GM18505 (cell line): Measurements from ENCODE around the gene VPS37D.

Experiments used
- ATAC-seq: cut with Tn5 transposase; IDR thresholded peaks from one replicate; pipeline ENCODE4 v1.9.1; 2021; ENCODE audit not compliant: unreplicated experiment
- POLR2A ChIP-seq: IDR thresholded peaks from 4 replicates; pipeline ENCODE4 v1.6.1; 2011; ENCODE audit warnings: borderline replicate concordance; ENCODE audit not compliant: insufficient read depth, insufficient read length; ENCODE audit errors: extremely low read depth

VPS37D gene

DNA sequence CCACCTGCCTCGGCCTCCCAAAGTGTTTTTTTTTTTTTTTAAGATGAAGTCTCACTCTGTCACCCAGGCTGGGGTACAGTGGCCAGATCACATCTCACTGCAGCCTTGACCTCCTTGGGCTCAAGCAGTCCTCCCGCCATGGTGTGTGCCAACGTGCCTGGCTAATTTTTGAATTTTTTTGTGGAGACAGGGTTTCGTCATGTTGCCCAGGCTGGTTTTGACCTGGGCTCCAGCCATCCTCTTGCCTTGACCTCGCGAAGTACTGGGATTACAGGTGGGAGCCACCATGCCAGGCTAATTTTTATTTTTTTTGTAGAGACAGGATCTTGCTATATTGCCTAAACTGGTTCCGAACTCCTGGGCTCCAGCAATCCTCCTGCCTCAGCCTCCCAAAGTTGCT, 34.3 kb upstream of the VPS37D start:
- TF ChIP-seq POLR2A: no peak
- no peak for ATAC-seq

- TF ChIP-seq POLR2A: no peak
Observed at GRCh38 chr7:73633844-73634243, 33.8 kb upstream of the VPS37D start.

DNA sequence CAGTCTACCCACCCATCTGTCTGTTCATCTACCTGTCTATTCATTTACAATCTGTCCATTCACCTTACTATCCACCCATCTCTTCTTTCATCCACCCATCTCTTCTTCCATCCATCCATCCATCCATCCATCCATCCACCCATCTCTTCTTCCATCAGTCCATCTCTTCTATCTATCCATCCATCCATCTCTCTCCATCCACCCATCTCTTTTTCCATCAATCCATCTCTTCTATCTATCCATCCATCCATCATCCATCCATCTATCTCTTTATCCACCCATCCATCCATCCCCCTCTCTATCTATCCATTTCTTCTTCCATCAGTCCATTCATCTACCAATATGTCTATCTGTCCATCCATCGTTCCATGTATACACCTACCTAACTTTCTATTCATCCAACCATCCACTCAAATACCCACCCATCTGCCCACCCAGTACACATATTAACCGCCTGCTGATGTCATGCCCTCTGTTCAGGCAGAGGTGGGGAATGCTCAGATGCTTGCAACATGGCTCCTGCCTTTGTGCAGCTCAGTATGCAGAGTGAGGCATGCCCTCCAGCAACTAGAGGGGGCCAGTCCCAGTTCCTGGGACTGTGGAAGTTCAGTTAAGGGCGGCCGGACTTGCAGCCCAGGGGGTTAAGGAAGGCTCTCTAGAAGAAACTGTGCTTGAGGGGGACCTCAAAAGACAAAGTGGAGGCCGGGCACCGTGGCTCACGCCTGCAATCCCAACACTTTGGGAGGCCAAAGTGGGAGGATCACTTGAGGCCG, 32.0 kb upstream of the VPS37D start:
- no peak for TF ChIP-seq POLR2A
- no peak for ATAC-seq

More at GRCh38 chr7:73633844-73634243, 33.8 kb upstream of the VPS37D start:
- ATAC-seq: no peak

GRCh38 chr7:73638911-73639310, 28.7 kb upstream of the VPS37D start:
- no peak for ATAC-seq

DNA sequence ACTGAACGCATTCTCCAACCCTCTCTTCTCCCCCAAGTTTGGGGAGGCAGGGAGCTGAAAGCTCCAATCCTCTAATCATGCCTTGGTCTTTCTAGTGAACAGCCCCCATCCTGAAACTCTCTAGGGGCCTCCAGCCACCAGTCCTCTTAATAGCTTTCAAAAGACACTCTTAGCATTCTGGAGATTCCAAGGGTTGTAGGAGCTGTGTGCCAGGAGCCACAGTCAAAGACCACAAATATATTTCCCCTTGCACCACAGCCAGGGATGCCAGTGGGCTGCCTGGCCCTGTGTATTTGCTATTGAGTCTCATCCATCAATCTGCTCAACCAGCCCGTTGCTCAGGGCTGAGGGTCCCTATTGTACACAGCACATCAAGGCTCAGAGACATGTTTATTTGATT, 24.8 kb upstream of the VPS37D start:
- no peak for ATAC-seq
- TF ChIP-seq POLR2A: no peak

More at GRCh38 chr7:73638911-73639310, 28.7 kb upstream of the VPS37D start:
- no peak for TF ChIP-seq POLR2A

DNA sequence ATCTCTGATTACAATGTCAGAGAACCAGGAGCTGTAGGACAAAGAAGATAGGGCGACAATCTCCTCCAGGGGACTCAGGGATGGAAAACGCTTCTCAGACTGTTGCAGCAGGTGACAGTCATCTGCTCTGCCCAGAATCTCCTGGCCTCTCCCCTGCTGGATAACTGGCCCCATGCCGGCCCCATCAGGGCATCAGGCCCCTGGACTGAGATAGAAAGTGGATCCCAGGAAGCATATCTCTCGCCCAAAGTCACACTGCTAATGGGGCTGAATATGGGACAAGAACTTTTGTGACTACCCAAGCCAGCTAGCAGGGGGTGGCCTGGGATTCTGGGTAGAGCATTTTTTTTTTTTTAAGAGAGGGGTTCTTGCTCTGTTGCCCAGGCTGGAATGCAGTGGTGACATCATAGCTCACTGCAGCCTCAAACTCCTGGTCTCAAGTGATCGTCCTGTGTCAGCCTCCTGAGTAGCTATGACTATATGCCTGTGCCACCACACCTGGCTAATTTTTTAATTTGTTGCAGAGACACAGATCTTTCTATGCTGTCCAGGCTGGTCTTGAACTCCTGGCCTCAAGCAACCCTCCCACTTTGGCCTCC, 22.8 kb upstream of the VPS37D start:
- ATAC-seq: no peak
- no peak for TF ChIP-seq POLR2A

DNA sequence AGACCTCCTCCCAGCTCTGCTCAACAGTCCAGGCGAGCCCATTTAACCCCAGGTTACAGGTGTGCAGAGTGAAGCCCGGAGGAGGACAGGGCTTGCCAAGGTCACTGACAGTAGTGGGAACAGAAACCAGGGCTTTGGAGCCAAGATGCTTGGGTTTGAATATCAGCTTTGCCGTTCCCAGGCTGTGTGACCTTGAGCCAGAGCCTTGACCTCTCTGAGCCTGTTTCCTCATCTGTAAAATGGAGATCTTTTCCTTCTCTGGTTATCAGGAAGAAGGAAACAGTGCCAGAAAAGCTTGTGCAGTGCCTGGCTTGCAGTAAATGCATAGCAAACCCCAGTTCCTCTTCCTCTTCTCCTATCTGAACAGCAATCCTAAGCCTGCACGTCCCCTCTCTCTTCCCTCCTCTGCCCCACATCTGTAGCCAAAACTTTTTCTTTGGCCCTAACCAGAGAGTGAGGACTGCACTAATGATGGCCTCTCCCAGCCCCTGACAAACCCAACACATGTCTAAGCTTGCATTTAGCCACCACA, 21.9 kb upstream of the VPS37D start:
- no peak for TF ChIP-seq POLR2A
- no peak for ATAC-seq

DNA sequence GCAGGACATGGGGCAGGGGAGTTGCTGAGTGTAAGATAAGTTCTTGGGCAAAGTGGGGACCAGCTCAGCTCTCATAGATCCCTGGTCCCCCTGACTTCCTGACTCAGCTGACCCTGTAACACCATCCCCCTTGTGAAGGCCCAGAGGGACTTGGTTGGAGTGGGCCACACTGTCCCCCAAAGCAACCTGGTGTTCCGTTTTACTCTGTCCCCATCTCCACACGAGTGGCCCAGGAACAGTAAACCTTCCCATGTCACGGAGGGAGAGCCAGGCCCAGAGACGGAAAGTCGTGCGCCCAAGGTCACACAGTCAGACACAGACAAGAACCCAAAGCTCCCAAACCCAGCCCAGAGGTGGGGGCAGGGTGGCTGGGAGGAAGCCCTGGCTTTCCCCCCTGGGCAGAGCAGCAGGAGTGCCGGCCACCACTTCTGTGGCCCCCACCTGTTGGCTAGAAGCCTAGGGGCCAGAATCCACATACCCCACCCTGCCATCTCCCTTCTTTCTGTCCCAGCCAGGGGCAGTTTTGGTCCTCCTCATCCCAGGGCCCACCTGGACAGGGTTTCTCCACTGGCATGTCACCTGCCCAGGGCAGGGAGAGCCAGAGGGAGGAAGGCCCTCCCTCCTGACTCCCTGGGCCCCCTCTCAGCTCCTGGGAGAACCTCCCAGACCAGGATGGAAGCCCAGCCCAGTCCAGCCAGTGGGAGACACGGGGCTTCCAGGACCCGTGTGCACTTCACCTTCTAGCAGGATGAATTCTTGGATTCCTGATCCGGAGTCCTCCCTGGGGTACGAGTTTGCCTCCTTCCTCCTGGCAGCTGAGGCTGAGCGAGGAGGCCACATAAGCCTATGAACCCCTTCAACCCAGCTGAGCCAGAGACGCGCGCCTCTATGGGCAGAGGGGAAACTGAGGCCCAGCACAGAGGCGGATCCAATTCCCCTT, 20.6 kb upstream of the VPS37D start:
- no peak for ATAC-seq
- TF ChIP-seq POLR2A: no peak

- no peak for ATAC-seq
- no peak for TF ChIP-seq POLR2A
Observed at GRCh38 chr7:73647725-73648592, 19.7 kb upstream of the VPS37D start.

- ATAC-seq: no peak
- TF ChIP-seq POLR2A: no peak
Observed at GRCh38 chr7:73648593-73649332, 18.9 kb upstream of the VPS37D start.

- no peak for ATAC-seq
- TF ChIP-seq POLR2A: no peak
Observed at GRCh38 chr7:73649576-73649975, 18.1 kb upstream of the VPS37D start.

- TF ChIP-seq POLR2A: no peak
- ATAC-seq: no peak
Observed at GRCh38 chr7:73650524-73650923, 17.1 kb upstream of the VPS37D start.
